Panc1 (cell line): ENCODE results near the gene AQP1.

Experiments
- SIN3A ChIP-seq: IDR thresholded peaks from 2 replicates; pipeline ENCODE4 v1.6.1; 2012; ENCODE audit warnings: low read depth, mild to moderate bottlenecking, low read length, moderate library complexity, borderline replicate concordance; ENCODE audit not compliant: insufficient read depth
- TF ChIP-seq, protein P1 (sequence below): fragments of 450-650 bp; IDR thresholded peaks from 2 replicates; pipeline ENCODE4 v1.5.1; 2017; ENCODE audit warnings: mild to moderate bottlenecking

- TF ChIP-seq SIN3A: no peak
- TF ChIP-seq, protein P1, sequence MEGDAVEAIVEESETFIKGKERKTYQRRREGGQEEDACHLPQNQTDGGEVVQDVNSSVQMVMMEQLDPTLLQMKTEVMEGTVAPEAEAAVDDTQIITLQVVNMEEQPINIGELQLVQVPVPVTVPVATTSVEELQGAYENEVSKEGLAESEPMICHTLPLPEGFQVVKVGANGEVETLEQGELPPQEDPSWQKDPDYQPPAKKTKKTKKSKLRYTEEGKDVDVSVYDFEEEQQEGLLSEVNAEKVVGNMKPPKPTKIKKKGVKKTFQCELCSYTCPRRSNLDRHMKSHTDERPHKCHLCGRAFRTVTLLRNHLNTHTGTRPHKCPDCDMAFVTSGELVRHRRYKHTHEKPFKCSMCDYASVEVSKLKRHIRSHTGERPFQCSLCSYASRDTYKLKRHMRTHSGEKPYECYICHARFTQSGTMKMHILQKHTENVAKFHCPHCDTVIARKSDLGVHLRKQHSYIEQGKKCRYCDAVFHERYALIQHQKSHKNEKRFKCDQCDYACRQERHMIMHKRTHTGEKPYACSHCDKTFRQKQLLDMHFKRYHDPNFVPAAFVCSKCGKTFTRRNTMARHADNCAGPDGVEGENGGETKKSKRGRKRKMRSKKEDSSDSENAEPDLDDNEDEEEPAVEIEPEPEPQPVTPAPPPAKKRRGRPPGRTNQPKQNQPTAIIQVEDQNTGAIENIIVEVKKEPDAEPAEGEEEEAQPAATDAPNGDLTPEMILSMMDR: no peak
Measured at GRCh38 chr7:30909431-30909830, 2.2 kb upstream of the AQP1 start.
